Amygdala (tissue), 56 donors: ENCODE results near the gene ARHGEF37.
"Not testable (repeated sequence)": the region's sequence is repeated elsewhere in the genome, so short reads cannot be mapped to it uniquely, and the experiment has no call there.

ENCODE experiments used
- DNase-seq, 56 donors: peaks; one replicate each; lab custom pipeline; 2025; lab: John Stamatoyannopoulos, UW

The ARHGEF37 gene

DNA sequence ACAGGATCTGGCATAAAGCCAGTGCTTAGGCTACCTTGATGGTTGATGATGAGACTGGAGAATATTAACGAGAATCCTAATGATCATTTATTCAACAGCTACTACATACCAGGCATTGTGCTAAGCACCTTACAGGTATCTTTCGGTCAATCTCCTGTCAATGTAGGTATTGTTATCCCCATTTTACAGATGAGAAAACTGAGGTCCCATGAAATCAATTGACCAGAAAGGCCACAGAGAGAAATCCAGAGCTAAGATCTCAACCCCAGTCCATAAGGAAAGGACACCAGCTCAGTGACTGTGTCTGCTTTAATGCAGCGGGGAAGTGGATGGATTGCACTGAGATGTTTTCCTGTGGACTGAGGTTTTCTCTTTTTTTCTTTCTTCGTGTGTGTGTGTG lies 63.3 kb downstream of the ARHGEF37 start:
- DNase-seq, result no peak

DNA sequence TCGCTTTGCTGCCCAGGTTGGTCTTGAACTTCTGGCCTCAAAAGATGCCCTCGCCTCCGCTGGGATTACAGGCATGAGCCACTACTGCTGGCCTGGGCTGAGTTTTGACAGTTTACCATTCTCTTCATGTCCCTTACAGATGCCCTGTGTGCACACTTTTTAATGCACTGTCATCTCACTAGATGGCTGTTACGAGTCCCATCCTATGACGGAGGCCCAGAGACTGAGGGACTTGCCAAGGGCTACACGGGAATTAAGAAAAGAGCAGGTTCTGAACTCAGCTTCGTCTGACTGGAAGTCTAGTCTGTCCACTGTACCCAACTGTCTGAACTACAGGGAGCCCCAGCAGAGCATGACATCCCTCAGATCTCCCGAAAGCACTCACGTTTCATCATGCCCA lies 63.9 kb downstream of the ARHGEF37 start:
- no peak for DNase-seq

DNA sequence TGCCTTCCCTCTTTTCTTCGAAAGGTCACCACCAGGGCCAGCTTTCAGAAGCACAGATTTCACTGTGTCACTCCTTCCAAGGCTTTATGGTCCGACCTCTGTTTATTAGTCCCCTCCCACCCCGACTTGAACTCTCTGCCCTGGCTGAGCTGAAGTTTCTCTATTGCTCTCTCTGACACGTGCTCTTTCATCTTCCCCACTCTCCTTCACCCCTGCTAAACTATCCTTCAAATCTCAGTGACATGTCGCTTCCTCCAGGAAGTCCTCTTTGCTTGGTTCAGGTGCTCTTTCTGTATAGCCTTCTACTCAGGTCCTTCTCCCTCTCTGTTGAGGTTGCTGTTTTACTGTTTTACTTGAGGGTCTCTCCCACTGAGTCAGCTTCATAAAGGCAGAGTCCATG lies 64.4 kb downstream of the ARHGEF37 start:
- DNase-seq, result no peak

DNA sequence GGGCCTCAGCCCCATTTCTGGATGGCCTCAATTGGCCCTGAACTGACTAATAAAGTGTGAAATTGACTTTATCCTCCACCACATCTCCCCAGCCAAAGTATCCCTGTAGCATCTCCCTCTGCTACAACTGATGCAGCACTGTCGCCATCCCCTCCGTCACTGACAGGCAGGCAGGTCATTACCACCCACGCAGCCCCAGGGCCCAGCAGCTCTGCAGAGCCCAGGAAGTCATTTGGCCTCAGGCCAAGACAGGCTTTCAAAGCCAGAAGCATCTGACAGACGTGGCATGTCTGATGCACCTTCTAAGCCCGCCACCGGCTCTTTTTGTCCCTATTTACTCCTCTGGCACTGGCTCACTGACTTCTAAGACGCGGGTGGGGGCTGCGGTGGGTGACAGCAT lies 65.3 kb downstream of the ARHGEF37 start:
- DNase-seq, result no peak

DNA sequence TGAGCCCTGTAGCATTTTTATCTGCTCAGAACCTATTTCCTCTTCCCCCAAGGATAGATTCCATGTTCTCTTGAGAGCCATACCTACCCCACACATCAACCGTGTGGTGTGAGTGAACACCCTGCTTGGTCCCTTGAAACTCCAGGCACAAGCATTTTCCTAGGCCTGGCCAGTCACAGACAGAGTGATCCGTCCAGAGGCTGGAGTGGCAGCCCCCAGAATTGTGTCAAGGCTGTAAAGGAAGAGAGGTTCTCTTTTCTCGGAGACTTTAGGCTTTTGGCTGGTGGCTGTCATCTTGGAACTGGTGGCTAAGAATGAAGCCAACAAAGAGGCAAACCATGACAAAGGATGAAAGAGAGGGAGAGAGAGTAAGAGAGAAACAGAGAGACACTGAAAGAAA lies 66.0 kb downstream of the ARHGEF37 start:
- no peak for DNase-seq

DNA sequence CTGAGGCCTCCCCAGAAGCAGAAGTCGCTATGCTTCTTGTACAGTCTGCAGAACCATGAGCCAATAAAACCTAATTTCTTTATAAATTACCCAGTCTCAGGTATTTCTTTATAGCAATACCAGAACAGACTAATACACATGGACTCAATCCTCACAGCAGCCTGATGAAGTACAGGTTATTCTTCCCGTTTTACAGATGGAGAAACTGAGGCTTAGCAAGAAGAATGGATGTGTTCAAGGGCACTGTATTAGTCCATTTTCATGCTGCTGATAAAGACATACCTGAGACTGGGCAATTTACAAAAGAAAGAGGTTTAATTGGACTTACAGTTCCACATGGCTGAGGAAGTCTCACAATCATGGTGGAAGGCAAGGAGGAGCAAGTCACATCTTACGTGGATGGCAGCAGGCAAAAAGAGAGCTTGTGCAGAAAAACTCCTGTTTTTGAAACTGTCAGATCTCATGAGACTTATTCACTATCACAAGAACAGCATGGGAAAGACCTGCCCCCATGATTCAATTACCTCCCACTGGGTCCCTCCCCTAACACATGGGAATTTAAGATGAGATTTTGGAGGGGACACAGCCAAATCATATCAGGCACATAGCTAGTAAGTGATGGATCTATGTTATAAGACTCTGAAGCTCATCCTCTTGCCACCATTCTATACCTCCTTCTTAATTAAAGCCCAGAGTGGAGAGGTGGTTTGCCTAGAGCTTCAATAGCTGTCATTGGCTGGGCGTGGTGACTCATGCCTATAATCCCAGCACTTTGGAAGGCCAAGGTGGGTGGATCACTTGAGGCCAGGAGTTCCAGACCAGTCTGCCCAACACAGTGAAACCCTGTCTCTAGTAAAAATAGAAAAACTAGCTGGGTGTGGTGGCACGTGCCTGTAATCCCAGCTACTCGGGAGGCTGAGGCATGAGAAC lies 67.4 kb downstream of the ARHGEF37 start:
- not testable (repeated sequence) for DNase-seq

DNA sequence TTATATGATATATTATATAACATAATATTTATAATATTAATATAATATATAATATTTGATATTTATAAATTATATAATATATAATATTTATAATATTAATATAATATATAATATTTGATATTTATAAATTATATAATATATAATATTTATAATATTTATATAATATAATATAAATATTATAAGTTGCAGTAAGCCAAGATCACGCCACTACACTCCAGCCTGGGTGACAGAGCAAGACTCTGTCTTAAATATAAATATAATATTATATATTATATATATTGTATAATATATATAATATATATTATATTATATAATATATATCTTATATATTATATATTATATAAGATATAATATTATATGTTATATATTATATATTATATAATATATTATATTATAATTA lies 68.4 kb downstream of the ARHGEF37 start:
- not testable (repeated sequence) for DNase-seq

DNA sequence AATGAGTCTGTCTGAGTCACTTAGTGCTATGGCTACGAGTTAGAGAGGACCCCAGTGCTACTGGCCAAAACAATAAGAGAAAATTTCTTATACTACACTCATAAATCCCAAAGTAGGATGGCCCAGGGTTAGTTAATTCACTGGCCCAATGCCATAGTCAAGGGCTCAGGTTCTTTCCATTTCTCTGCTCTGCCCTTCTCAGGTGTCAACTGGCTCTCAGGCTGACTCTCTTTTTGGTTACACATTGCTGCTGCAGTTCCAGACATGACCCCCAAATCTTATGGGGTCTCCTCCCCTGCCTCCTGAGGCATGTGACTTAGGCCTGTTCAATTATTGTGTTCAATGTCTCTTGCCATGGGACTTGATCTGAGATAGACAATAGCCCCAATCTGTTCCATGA lies 70.4 kb downstream of the ARHGEF37 start:
- DNase-seq, result no peak

DNA sequence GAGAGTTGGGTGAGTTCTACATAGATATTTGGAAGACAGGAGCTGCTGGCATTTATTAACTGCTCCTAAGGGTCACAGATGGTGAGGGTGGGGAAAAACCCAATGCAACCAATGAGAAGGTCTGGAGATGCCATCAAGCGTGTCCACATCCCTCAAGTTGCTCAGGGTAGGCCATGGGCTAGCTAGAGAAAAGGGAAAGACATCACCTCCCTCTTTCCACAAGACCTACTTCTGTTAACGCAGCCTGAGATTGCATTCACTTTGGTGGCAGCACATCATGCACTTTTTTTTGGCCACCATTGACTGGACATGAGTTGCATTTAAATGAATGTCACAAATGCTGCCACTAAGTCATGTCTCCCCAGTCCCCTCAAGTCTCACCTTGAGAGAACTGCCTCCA lies 71.4 kb downstream of the ARHGEF37 start:
- no peak for DNase-seq

DNA sequence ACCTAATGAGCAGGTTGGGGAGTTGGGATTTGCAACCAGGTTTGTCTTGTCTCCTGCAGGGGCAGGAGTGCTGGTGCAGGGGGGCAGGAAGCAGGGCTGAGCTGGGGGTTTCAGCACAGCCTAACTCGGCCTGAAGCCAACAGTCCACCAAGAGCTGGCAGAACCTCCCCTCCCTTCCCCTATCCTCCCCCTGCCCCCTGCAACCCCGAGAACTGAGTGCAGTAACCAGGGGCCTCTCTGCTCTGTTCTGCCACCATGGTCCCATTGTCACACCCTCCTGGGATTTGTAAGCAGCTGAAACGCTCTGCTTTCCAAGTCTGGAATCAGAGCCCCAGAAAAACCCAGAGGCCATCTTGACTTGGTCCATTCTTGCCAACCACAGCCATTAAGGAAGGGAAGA lies 72.9 kb downstream of the ARHGEF37 start:
- DNase-seq, result no peak

DNA sequence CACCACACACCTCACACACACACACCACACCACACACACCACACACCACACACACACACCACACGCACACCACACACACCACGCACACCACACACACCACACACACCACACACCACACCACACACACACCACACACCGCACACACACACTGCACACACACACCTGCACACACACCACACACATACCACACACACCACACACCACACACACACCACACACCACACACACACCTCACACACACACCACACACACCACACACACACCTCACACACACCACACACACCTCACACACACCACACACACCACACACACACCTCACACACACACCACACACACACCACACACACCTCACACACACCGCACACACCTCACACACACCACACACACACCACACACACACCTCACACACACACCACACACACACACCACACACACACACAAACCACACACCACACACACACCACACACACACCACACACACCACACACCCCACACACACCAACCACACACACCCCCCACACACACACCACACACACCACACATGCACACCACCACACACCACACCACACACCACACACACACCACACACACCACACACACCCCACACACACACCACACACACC lies 73.7 kb downstream of the ARHGEF37 start:
- DNase-seq, result no peak

DNA sequence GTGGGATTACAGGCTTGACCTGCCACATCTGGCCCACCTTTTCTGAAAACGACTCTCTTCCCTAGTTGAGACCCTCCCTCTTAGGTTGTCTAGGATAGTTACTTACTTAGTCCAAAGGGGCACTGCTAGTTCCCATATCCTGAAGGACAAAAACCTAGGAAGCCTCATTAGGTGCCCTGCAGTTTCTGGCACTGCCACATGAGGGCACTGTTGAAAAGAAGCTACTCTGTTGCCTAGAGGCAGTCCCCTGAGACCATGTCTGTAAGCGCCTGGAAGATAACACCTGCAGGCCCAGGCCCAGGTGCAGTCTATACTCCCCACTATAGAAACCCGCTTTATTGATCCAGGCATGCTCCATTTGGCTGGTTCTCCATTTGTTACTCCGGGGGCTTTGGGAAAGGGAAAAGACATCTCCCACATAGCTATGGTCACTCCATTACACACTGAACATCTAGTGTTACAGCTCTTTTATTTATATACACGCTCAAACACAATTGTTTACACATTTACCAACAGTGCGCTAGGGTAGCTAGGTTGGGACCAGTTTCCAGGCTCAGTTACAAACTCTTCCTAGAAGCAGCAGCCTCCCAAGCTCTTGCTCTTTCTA lies 75.4 kb downstream of the ARHGEF37 start:
- DNase-seq, result no peak

DNA sequence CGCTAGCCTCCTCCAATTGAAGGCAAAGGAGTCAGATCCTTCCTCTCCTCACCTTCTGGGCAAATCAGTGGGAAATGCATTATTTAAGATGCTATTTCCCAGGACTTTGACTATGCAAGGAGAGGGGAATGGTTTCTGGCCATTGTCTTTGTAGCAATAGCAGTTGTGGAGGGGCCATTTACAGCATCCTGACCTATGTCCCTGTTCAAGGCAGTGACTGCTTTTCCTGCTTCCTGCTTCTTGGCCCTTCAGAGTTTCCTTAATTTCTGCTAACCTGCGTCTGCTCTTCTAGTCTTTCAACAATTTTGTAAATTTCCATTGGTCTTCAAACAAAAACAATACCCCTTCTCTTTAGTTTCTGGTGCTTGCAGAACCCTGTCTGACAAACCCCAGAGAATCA lies 76.0 kb downstream of the ARHGEF37 start:
- DNase-seq, result no peak

DNA sequence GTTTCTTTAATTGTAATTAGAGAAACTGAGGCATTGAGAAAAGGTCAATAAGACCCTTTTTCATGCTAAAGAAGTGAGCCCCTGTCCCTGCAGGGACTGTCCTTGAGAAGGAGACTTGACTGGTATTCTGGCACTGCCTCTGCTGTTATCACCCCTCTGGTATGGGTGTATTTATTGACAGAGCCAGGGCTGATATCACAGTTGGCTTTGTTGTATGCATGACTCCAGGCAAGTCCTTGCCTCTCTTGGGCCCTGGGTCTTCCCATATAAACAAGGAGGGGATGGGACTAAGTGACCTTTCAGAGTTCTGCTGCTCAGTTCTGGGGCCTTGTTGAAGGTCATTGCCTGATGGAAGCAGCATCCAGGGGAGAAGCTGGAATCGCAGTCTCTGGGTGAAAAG lies 77.0 kb downstream of the ARHGEF37 start:
- no peak for DNase-seq

DNA sequence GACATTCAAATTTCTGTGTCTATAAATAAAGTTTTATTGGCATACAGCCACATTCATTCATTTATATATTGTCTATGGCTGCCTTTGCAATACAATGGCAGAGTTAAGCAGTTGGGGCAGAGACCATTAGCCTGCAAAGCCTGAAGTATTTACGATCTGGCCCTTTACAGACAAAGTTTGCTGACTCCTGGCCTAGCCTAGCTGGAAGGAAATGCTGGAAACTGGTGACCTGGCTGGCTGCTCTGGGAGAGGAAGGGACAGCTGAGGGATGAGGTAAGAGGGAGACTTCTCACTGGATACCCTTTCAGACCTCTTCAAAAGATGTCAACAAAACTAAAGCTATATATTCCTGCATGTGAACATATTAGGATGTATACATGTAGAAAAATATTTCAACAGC lies 82.8 kb downstream of the ARHGEF37 start:
- no peak for DNase-seq

DNA sequence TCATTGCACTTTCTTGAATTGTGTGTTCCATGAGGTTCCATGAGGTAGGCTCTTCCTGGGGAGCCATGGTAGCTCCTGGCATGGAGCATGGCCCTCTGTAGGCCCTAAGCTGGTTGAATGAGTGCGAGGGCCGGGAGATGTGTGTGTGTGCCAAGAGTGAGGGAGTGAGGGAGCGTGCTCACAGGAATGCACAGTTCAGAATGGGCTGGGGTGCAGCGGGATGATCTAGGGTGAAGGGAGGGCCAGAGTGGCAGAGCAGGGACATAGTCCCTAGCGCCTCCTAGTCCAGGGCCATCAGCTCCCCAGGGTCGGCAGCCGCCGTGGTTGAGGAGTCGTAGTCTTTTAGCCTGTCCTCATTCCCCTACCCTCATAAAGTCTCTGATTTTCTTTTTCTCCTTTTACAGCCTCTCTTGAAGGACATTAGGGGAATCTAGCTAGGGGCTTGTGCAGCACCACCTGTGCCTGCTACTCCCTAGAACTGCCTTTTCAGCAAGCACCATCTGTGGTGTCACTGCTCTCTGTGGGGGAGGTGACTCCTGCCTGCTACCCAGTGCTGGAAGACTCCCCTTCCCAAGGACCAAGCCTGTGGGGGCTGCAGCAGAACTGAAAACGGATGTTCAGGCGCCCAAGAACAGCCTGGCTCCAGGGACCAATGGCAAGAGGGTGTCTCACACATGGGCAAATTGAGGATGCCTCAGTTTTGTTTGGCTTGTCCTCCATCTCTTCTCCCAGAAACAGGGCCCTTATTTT lies 83.5 kb downstream of the ARHGEF37 start:
- DNase-seq, result no peak

DNA sequence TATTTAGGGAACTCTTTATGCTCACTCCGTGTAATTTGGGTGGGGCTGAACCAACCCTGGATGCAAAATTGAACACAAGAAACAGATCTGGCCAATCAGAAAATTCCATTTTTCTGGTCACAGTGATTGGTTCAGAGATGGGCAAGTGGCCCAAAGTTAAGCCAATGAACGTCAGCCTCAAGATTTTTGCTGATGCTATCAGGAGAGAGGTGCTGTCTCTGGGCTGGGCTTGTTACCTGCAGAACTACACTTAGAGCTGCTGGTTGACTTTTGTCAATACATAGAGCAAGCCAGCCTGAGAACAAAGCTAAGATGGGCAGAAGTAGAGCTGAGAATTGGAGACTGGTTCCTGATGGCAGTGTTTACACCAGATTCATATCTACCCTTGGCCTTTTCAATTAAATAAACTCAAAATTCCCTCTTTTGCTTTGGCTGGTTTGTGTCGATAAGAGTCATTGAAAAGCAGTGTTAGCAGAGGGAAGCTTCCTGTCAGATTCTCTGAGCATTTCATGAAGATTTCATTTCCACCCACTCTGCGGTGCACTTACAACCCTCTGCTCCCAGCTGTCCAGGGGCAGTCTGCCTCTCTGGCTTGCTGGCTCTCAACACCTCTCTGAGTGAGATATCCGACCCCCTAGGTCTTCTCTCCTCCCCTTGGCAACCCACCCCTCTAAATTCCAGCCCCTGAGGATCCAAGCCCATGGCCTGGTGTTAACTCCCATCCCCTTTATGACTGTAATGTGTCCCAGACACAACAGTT lies 84.3 kb downstream of the ARHGEF37 start:
- DNase-seq, result no peak

DNA sequence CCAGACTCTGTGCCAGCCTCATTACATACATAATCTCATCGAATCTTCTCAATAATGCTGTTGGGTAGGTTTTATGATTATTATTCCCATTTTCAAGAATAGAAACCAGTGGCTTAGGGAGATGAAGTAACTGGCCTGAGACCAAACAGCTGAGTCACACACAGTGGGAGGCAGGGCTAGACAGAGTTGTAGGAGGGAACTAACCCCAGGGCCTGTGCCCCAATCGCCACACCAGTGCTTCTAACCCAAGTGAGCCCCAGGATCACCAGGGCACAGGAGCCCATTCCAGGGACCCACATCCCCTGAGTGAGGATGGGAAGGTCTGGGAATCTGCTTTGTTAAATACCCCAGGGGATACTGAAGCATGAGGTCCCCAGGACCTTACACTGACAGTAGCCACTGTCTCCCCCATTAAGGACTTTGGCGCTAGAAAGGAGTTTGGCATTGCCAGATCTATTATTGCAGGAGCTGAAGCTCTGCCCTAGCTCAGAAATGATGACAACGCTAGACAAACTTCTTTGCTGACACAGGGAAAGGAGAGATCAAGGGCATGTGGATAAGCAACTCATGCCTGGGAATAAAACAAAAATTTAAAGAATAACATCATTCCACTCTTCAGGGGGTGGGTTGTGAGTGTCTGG lies 85.0 kb downstream of the ARHGEF37 start:
- DNase-seq, result no peak

DNA sequence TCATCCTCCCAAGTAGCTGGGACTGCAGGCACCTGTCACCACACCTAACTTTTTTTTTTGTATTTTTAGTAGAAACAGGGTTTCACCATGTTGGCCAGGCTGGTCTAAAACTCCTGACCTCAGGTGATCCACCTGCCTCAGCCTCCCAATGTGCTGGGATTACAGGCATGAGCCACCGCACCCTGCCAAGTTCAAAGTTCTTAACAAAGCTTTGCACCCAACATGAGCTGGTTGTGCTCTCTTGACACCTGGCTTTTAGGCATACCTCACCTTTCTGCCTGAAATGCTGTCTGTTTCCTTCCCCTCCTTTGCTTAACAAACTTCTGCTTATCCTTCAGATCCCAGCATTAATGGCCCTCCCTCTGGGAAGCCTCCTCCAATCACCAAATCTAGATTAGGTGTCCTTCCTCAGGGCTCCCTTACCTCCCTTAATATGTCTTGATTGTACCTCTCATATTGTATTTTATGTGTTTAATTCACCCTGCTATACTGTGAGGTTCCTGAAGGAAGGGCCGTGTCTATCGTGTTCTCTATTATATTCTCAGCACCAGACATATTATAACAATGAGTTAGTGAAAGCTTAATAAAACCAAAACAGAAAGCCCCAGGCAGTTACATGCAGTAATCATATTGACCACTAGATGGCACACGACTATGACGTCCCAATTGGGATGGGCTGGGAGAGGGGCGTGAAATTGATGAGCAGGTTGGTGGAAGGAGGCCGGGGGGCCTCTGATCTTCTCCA lies 86.0 kb downstream of the ARHGEF37 start:
- DNase-seq, result no peak
